ENCODE measurements around the gene KRTCAP2. TPM values are rescaled to one million over a fixed set of nuclear protein-coding genes. Genes with fewer than 3 reads are reported as not detected.

KRTCAP2 gene
- polyA plus RNA-seq, 1 donor (not counting 4 experiments of a cell fraction or from before 2014, with no cell fraction given) = 127 TPM

- H3K9me1 ChIP-seq (ENCODE audit: control insufficient read depth, extremely low read depth, insufficient read depth, low read length) = no peaks in the 10 kb centered on the region
- H3K4me3 ChIP-seq (ENCODE audit: control insufficient read depth in 2 of 3, extremely low read depth in 1 of 3, insufficient read depth in 2 of 3, low read depth in 1 of 3, low read length in 3 of 3) = no peak overlapping the region
- H3K79me2 ChIP-seq (ENCODE audit: control insufficient read depth, insufficient read depth, low read length) = no peaks in the 10 kb centered on the region
- H3K9ac ChIP-seq (ENCODE audit: control insufficient read depth, extremely low read depth, insufficient read depth, low read length) = no peak overlapping the region
- no peak for FAIRE-seq
- DNase-seq (ENCODE audit: low read depth, low spot score) = no peak
- no peaks in the 10 kb centered on the region for H4K20me1 ChIP-seq (ENCODE audit: control insufficient read depth, extremely low read depth, insufficient read depth, low read length)
- no peak overlapping the region for H2AFZ ChIP-seq (ENCODE audit: control insufficient read depth, low read length)
- dilution Hi-C loops (cut with MboI; ENCODE audit: extremely low pct_ligation_motif_present, low sequenced_read_pairs) = no loop called here
- peaks cover 6 to 10% of the 10 kb centered on the region in 2 experiments for H3K36me3 ChIP-seq (ENCODE audit: control insufficient read depth in 2 of 2, extremely low read depth in 1 of 2, insufficient read depth in 2 of 2, low read length in 2 of 2)
- H3K4me2 ChIP-seq (ENCODE audit: control insufficient read depth, extremely low read depth, insufficient read depth, low read depth, low read length) = no peak overlapping the region
- no peak overlapping the region for H3K27ac ChIP-seq (ENCODE audit: control insufficient read depth, insufficient read depth, low read length)
- H3K27me3 ChIP-seq (ENCODE audit: control insufficient read depth, extremely low read depth, insufficient read depth, low read length) = no peaks in the 10 kb centered on the region
- peaks cover 17% of the 10 kb centered on the region for H3K4me1 ChIP-seq (ENCODE audit: control insufficient read depth, extremely low read depth, insufficient read depth, low read length)
- no peaks in the 10 kb centered on the region for H3K9me3 ChIP-seq (ENCODE audit: control insufficient read depth, low read depth, low read length)
- TF ChIP-seq CTCF (optimal IDR thresholded peaks at IDR 0.05 in 1 of 3, IDR thresholded peaks at IDR 0.05 in 1 of 3, conservative IDR thresholded peaks at IDR 0.05 in 1 of 3; ENCODE audit: extremely low read depth in 1 of 3, insufficient read depth in 2 of 3, low read length in 3 of 3) (no peak), EZH2 (IDR thresholded peaks at IDR 0.05; ENCODE audit: low read length) (no peak)
Measured at GRCh38 chr1:155198547-155198906, 25.4 kb upstream of the KRTCAP2 start.

- H3K9me3 ChIP-seq (ENCODE audit: control insufficient read depth, low read depth, low read length) = no peaks in the 10 kb centered on the region
- dilution Hi-C loops (cut with MboI; ENCODE audit: extremely low pct_ligation_motif_present, low sequenced_read_pairs) = no loop called here
- H3K4me1 ChIP-seq (ENCODE audit: control insufficient read depth, extremely low read depth, insufficient read depth, low read length) = peaks cover 23% of the 10 kb centered on the region
- no peaks in the 10 kb centered on the region for H3K9me1 ChIP-seq (ENCODE audit: control insufficient read depth, extremely low read depth, insufficient read depth, low read length)
- H3K36me3 ChIP-seq (ENCODE audit: control insufficient read depth in 2 of 2, extremely low read depth in 1 of 2, insufficient read depth in 2 of 2, low read length in 2 of 2) = peaks cover 6 to 10% of the 10 kb centered on the region in 2 experiments
- H3K27ac ChIP-seq (ENCODE audit: control insufficient read depth, insufficient read depth, low read length) = no peak overlapping the region
- no peak overlapping the region for H3K4me3 ChIP-seq (ENCODE audit: control insufficient read depth in 2 of 3, extremely low read depth in 1 of 3, insufficient read depth in 2 of 3, low read depth in 1 of 3, low read length in 3 of 3)
- no peak for DNase-seq (ENCODE audit: low read depth, low spot score)
- H3K9ac ChIP-seq (ENCODE audit: control insufficient read depth, extremely low read depth, insufficient read depth, low read length) = no peak overlapping the region
- no peak overlapping the region for H2AFZ ChIP-seq (ENCODE audit: control insufficient read depth, low read length)
- H3K79me2 ChIP-seq (ENCODE audit: control insufficient read depth, insufficient read depth, low read length) = no peaks in the 10 kb centered on the region
- FAIRE-seq = no peak
- no peaks in the 10 kb centered on the region for H3K27me3 ChIP-seq (ENCODE audit: control insufficient read depth, extremely low read depth, insufficient read depth, low read length)
- TF ChIP-seq CTCF (optimal IDR thresholded peaks at IDR 0.05 in 1 of 3, IDR thresholded peaks at IDR 0.05 in 1 of 3, conservative IDR thresholded peaks at IDR 0.05 in 1 of 3; ENCODE audit: extremely low read depth in 1 of 3, insufficient read depth in 2 of 3, low read length in 3 of 3) (no peak), EZH2 (IDR thresholded peaks at IDR 0.05; ENCODE audit: low read length) (no peak)
- H4K20me1 ChIP-seq (ENCODE audit: control insufficient read depth, extremely low read depth, insufficient read depth, low read length) = no peaks in the 10 kb centered on the region
- H3K4me2 ChIP-seq (ENCODE audit: control insufficient read depth, extremely low read depth, insufficient read depth, low read depth, low read length) = no peak overlapping the region
Measured at GRCh38 chr1:155197901-155198546, 24.9 kb upstream of the KRTCAP2 start.

Measured in keratinocyte (primary cell).